ENCODE data around the gene RPH3AL. TPM values are rescaled to one million over a fixed set of nuclear protein-coding genes. Genes with fewer than 3 reads are reported as not detected.

The RPH3AL gene
- total RNA-seq, 2 experiments from 2014 or later: 2.4 to 2.8 TPM

DNA sequence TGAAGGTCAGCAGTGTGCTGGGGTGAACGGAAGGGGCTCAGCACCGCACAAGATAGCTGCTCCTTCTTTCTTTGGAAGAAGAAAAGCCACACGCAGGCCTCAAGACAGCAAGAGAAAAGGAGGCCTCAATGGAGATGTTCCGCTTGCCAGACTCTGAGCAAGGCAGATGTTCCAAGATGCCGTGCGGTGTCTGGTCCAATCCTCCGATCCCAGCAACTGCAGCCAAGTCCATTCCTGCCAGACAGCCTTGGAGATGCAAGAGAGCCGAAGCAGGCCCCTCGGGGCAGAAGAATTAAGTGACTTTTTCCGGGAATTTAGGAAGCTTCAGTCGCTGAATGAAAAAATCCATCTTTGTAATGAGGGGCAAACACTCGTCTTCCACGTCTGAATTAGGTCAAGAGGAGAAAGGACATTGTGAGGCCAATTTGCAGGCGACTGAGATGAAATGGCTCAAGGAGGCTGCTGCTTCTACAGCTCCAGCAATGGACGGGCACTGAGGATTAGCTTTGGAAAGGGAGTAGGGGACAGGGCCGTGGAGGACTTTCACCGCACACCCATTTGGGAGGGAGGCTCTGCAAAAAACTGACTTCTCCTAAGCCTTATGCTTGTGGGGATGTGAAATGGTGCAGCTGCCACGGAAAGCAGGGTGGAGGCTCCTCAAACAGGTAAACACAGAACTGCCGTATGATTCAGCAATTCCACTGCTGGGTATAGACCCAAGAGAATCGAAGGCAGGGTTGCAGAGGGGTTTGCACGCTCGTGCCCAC lies 44.7 kb downstream of the RPH3AL start:
- POLR2A ChIA-PET: no interaction called here
- H3K27ac Mint-ChIP-seq: no peak overlapping the region
- intact Hi-C loops (cut with DNase I, micrococcal nuclease): no loop called here

DNA sequence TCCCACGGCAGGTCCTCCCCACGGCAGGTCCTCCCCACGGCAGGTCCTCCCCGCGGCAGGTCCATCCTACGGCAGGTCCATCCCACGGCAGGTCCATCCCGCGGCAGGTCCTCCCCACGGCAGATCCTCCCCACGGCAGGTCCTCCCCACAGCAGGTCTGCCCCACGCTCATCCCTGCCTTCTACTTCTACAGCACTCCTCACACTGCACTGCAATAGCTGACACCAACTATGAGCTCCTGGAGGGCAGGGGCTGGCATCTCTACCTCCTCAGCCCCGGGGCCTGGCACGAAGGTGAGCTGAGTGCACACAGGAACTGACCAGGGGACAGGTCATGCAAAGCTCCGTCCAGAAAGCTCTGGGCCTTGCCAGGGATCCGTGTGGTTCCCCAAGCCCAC lies 45.3 kb downstream of the RPH3AL start:
- H3K27ac ChIP-seq (ENCODE audit: low read depth in 1 of 2, low read length in 2 of 2): no peak overlapping the region
- H3K4me1 ChIP-seq (ENCODE audit: insufficient read depth, low read length): no peaks in the 10 kb centered on the region
- Mint-ChIP-seq H3K27ac (no peak overlapping the region), H3K9me3 (no peaks in the 10 kb centered on the region), H3K36me3 (ENCODE audit: low read depth) (no peaks in the 10 kb centered on the region), H3K27me3 (peaks cover 6% of the 10 kb centered on the region), H3K4me1 (ENCODE audit: low read depth) (no peaks in the 10 kb centered on the region), H3K4me3 (no peak overlapping the region)
- H3K36me3 ChIP-seq (ENCODE audit: insufficient read depth, low read length): no peaks in the 10 kb centered on the region
- intact Hi-C loops (cut with DNase I, micrococcal nuclease): no loop called here
- DNase-seq (no peak), ATAC-seq (ENCODE audit: poor library complexity) (no peak)
- H3K4me3 ChIP-seq (ENCODE audit: low read length): no peak overlapping the region
- TF ChIP-seq, protein P1, sequence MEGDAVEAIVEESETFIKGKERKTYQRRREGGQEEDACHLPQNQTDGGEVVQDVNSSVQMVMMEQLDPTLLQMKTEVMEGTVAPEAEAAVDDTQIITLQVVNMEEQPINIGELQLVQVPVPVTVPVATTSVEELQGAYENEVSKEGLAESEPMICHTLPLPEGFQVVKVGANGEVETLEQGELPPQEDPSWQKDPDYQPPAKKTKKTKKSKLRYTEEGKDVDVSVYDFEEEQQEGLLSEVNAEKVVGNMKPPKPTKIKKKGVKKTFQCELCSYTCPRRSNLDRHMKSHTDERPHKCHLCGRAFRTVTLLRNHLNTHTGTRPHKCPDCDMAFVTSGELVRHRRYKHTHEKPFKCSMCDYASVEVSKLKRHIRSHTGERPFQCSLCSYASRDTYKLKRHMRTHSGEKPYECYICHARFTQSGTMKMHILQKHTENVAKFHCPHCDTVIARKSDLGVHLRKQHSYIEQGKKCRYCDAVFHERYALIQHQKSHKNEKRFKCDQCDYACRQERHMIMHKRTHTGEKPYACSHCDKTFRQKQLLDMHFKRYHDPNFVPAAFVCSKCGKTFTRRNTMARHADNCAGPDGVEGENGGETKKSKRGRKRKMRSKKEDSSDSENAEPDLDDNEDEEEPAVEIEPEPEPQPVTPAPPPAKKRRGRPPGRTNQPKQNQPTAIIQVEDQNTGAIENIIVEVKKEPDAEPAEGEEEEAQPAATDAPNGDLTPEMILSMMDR (IDR thresholded peaks at IDR 0.05): no peak
- POLR2A ChIA-PET: no interaction called here
- CTCF ChIA-PET: no interaction called here
- H3K27me3 ChIP-seq (ENCODE audit: control insufficient read depth in 1 of 2, insufficient read depth in 2 of 2, low read length in 2 of 2): peaks cover 0 to 2% of the 10 kb centered on the region in 2 experiments
- no peaks in the 10 kb centered on the region for H3K9me3 ChIP-seq (ENCODE audit: control insufficient read depth in 1 of 2, insufficient read depth in 1 of 2, low read length in 2 of 2)

More for the DNA sequence above, 44.7 kb downstream of the RPH3AL start:
- Histone ChIP-seq H3K4me3 (ENCODE audit: low read length) (no peak overlapping the region), H3K4me1 (ENCODE audit: insufficient read depth, low read length) (no peaks in the 10 kb centered on the region), H3K27me3 (ENCODE audit: control insufficient read depth in 1 of 2, insufficient read depth in 2 of 2, low read length in 2 of 2) (peaks cover 0 to 2% of the 10 kb centered on the region in 2 experiments), H3K27ac (ENCODE audit: low read depth in 1 of 2, low read length in 2 of 2) (no peak overlapping the region), H3K9me3 (ENCODE audit: control insufficient read depth in 1 of 2, insufficient read depth in 1 of 2, low read length in 2 of 2) (no peaks in the 10 kb centered on the region), H3K36me3 (ENCODE audit: insufficient read depth, low read length) (no peaks in the 10 kb centered on the region)
- DNase-seq (no peak), ATAC-seq (ENCODE audit: poor library complexity) (no peak)
- no peaks in the 10 kb centered on the region for H3K36me3 Mint-ChIP-seq (ENCODE audit: low read depth)
- TF ChIP-seq, protein P1 (IDR thresholded peaks at IDR 0.05): no peak
- H3K4me3 Mint-ChIP-seq: no peak overlapping the region
- H3K4me1 Mint-ChIP-seq (ENCODE audit: low read depth): no peaks in the 10 kb centered on the region
- CTCF ChIA-PET: interaction anchor here (1.1 kb wide), 1 partner anchor 393 kb away, joined by 3 read pairs; no protein-coding TSS in a partner anchor
- H3K9me3 Mint-ChIP-seq: no peaks in the 10 kb centered on the region
- H3K27me3 Mint-ChIP-seq: peaks cover 2% of the 10 kb centered on the region

DNA sequence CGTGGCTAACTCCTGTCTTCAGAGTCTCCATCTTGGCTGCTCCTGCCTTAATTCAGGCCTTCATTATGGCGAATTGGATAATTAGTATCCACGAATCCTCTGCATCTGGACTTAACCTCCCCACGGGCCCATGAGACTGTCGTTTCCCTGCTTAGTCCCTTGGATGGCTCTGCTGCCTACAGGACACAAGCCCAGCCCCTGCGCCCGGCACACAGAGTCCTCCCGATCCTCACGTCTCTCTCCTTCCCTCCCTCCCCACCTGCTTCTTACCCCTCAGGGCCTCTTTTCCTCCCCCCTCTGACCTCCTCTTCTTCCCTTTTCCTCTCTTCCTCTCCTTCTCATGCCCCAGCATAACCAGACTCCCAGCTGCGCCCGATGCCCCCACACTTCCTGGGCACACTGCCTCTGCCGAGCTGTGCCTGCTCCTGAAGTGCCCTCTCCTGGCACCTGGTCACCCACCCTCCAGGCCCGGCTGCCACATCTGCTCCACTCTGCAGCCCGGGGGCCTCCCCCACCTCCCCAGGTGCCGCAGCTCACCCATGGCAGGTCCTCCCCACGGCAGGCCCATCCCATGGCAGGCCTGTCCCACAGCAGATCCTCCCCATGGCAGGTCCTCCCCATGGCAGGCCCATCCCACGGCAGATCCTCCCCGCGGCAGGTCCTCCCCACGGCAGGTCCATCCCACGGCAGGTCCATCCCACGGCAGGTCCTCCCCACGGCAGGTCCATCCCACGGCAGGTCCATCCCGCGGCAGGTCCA lies 45.9 kb downstream of the RPH3AL start:
- intact Hi-C loops (cut with DNase I, micrococcal nuclease): no loop called here
- Mint-ChIP-seq H3K36me3 (ENCODE audit: low read depth) (no peaks in the 10 kb centered on the region), H3K27me3 (peaks cover 6% of the 10 kb centered on the region), H3K4me1 (ENCODE audit: low read depth) (no peaks in the 10 kb centered on the region), H3K27ac (no peak overlapping the region), H3K4me3 (no peak overlapping the region), H3K9me3 (no peaks in the 10 kb centered on the region)
- Histone ChIP-seq H3K4me3 (ENCODE audit: low read length) (no peak overlapping the region), H3K27ac (ENCODE audit: low read depth in 1 of 2, low read length in 2 of 2) (no peak overlapping the region), H3K9me3 (ENCODE audit: control insufficient read depth in 1 of 2, insufficient read depth in 1 of 2, low read length in 2 of 2) (no peaks in the 10 kb centered on the region), H3K27me3 (ENCODE audit: control insufficient read depth in 1 of 2, insufficient read depth in 2 of 2, low read length in 2 of 2) (peaks cover 0 to 2% of the 10 kb centered on the region in 2 experiments), H3K4me1 (ENCODE audit: insufficient read depth, low read length) (no peaks in the 10 kb centered on the region), H3K36me3 (ENCODE audit: insufficient read depth, low read length) (no peaks in the 10 kb centered on the region)
- POLR2A ChIA-PET: no interaction called here
- TF ChIP-seq, protein P1 (IDR thresholded peaks at IDR 0.05): no peak
- CTCF ChIA-PET: no interaction called here
- ATAC-seq (ENCODE audit: poor library complexity) (no peak), DNase-seq (no peak)
